Activated T-helper 9 cell treated with anti-CD3 and anti-CD28 coated beads, Interleukin-2, amount 50 U/mL, for 16 hours (primary cell): ENCODE measurements around the gene CD22.

ENCODE experiments used
- DNase-seq: peaks from one replicate; pipeline ENCODE4 v3.0.0-alpha.2; 2020; ENCODE audit warnings: low read depth

The CD22 gene

DNA sequence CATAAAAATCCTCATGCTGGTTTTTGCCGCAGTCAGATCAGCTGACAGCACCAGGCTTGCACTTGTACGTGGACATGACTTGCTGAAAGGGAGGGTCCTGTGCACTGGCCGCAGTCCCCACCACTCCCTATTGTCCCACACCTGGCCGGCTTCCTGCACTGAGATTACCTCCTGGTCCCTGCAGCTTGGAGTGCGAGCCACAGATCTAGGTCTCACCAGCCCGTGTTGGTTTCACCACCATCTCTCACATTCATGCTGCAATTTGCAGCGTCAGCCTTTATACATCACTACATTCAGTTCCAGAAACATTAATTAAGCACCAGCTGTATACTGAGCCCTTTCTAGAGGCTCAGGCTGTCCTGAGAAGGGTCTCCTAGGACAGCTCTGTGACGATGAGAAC is 15.0 kb upstream of the CD22 start:
- DNase-seq = no peak

DNA sequence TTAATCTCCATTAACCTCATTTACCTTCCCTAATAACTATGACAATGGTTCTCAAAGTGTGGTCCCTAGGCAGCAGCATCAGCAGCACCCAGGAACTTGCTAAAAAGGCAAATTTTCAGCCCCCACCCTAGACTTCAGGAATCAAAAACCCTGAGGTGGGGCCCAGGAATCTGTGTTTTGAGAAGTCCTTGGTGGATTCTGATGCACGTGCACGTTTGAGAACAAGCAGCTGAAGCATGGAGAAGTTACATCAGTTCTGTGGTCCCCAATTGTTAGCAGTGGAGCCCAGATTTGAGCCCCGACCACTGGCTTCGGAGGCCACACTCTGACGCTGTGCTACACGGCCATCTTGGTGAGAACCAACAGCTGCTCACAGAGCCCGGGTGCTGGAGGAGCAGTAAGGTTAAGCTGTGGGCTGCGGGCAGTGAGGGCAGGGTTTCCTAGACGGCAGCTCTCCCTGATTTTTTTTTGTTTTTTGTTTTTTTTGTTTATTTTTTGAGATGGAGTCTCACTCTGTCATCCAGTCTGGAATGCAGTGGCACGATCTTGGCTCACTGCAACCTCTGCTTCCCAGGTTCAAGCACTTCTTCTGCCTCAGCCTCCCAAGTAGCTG is 14.0 kb upstream of the CD22 start:
- DNase-seq = no peak

DNA sequence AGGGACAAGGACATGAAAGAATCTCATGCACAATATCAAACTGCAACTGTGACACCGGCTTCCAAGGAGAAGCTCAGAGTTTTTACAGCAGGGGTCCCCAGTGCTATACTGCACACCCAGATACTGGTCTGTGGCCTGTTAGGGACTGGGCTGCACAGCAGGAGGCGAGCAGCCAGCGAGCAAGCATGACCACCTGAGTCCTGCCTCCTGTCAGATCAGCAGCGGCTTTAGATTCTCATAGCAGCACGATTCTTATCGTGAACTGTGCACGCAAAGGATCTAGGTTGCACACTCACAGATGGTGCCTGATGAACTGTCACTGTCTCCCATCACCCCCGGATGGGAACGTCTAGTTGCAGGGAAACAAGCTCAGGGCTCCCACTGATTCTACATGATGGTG is 13.1 kb upstream of the CD22 start:
- DNase-seq = no peak

DNA sequence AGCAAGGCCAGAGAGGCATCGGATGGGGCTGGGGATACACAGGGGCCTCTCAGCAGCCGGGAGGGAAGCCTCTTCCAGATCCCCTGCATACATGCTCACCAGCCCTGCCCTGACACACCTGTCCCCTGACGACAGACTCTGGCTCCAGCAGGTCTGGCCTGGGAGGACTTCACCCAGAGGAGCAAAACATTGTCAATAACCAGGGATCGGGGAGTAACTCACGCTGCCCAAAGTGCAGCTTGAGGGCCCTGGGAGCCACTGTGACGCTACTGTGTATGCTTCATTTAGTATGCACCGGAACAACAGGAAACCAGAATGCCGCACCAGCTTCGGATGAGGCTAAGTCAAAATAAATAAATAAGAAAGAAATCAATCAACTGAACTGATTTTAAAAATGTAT is 12.4 kb upstream of the CD22 start:
- DNase-seq = no peak

DNA sequence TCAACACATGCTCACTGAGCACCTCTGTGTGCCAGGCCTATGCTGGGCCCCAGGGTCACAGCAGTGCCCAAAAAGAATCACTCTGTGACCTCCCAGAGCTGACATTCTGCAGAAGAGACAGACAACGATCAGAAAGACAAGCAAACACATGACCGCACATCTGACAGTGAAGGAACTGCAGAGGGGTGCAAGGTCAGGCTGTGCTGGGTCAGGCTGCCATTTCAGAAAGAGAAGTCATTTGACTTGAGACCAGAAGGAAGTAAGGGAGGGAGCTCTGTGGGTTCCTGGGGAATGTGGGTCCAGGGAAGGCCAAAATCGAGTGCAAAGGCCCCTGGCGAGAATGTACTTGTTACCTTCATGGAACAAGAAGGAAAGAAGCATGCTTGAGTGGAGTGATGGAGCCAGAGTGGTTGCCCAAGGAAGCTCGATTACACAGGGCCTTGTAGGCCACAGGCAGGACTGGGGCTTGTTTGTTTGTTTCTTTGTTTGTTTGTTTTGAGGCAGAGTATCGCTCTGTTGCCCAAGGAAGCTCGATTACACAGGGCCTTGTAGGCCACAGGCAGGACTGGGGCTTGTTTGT is 11.4 kb upstream of the CD22 start:
- DNase-seq = no peak

DNA sequence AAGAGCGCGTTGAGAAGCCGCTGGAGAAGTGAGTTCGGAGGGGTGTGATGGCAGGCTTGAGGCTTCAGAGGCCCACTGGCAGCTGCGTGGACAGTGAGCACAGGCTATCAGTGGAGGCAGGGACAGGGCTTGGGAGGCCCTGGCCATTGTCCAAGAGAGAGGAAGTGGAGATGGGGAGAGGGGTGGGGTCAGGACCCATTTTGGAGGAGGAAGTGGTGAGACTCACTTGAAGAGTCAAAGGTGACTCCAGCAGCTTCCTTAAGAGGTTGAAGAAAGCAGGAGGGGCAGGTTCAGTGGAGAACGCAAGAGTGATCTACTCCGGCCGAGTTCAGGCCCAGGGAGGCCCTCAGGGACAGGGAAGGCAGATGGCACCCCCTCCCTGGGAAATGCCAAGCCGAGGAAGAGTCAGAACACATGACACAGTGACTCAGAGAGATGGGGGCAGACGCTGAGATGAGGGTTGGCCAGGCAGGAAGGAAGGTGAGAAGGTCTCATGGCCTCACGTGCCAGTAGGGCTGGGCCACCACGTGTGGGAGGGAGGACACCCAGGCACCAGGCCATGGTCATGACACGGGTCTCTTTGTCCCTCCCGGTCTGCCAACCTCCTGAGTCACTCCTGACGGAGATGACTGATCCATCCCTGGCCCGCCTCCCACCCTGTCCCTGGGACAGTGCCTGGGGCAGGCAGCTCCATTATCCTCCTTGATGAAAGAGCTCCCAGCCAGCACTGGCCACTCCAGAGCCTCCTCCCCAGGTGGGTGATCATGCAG is 10.1 kb upstream of the CD22 start:
- no peak for DNase-seq

DNA sequence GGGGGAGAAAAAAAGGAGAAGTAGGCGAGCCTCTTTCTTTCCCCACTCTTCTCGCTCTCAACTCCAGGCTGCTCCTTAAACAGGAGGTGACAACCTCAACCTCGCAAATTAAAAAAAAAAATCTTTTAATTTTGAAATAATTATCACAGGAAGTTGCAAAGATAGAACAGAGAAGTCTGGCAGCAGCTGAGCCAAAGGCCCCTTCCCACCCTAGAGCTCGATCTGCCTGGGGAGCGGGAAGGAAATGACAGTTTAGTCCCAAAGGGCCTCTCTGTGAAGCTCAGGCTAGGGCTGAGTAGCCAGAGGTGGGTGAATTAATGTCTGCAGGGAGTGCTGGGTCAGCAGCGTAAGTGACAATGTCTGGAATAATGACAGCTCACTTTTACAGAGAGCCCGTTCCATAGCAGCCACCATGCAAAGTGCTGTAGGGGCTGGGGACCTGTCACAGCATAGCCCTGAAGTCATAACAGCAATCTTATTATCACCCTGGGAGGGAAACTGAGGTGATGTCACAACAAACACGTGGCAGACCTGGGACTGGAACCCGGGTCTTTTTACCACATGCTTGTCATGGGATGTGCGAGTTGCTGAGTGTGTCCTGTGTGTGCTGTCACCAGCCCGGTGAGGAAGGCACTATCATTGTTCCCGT is 8.8 kb upstream of the CD22 start:
- DNase-seq = no peak

DNA sequence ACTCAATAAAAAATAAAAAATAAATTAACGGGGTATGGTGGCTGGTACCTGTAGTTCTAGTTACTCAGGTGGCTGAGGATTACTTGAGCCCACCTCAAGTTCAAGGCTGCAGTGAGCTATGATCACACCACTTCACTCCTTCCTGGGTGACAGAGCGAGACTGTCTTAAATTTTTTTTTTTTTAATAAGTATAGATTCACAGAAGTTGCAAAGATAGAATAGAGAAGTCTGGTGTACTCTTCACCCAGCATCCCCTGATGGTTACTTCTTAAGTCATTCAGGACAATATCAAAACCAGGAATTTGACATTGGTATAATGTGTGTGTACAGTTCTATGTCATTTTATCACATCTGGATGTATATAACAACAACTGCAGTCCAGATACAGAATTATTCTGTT is 7.7 kb upstream of the CD22 start:
- DNase-seq = no peak

DNA sequence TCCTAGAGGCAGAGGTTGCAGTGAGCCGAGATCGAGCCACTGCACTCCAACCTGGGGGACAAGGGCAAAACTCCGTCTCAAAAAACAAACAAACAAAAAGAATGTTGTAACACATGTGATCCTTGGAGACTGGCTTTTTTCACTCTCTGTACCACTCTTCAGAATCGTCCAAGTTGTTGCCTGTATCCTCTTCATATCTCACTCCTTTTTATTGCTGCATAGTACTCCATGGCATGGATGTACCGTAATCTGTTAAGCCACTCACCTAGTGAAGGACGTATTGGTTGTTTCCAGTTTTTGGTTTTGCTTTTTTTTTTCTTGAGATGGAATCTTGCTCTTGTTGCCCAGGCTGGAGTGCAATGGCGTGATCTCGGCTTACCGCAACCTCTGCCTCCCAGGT is 7.0 kb upstream of the CD22 start:
- DNase-seq = no peak

DNA sequence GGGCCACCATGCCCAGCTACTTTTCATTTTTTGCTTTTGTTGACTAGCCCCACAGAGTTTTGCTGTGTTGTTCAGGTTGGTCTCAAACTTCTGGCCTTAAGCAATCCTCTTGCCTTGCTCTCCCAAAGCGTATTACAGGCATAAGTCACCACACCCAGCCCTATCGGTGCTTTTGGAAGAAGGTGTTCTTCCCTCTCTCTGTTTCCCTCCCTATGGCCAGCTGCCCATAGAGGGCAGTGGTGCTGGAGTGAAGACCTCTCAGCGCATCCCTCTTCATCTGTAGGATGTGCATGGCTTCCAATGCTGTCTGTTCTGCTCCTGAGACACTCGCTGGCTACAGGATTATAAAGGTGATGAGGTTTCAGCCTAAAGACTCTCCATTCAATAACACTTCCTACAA is 1.3 kb upstream of the CD22 start:
- DNase-seq = no peak

DNA sequence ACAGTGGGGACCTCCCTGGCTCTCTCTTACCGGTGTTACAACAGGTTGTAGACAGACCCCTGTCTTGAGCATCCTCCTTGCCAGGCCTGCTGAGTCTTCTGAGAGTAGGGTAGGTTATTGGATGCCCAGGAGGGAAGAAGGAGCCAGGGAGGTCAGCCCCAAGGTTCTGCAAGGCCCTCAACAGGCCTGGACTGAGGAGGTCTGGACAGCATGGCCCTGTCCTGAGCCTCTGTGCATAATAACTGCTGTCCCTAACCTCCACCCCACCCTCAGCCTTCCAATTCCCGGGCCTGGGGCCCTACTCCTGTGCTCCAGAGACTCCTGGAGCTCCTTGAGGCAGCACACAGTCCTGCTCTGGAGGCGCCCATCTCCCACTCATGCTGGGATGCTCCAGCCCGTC is 336 bp downstream of the CD22 start:
- no peak for DNase-seq

DNA sequence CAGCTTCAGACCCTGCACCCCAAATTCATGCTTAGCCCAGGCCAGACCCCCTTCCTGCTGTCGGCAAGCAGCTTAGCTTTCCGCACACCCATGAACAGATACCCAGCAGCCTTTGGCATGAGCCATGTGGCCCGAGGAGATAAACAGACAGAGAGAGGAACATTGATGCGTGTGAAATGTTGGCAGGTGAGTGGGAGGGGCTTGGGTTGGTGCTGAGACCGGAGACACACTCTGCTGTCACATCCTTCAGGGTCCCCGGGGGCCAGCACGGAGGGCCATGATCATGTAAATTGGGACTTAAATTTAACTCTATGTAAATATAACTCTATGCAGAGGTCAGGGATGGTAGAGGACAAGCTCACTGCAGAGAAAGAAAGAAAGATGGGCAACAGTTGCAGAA is 1.5 kb downstream of the CD22 start:
- no peak for DNase-seq

DNA sequence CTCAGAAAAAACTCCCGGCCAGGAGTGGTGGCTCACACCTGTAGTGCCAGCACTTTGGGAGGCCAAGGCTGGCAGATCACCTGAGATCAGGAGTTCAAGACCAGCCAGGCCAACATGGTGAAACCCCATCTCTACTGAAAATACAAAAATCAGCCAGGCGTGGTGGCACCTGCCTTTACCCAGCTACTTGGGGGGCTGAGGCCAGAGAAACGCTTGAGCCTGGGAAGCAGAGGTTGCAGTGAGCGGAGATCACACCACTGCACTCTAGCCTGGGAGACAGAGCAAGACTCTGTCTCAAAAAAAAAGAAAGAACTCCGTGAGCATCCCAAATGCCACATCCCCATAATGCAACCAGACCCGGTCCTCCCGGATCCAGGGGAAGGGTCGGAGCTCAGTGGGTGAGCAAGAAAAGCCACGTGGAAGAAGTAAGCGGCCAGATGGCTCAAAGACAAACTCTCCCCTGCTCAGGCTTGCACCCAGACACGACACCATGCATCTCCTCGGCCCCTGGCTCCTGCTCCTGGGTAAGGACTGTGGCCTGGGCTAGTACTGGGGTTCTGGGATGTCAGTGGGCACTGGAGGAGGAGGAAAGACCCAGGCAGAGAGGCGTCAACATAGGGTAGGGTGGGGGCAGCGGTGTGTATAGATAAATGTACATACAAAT is 2.7 kb downstream of the CD22 start:
- no peak for DNase-seq

DNA sequence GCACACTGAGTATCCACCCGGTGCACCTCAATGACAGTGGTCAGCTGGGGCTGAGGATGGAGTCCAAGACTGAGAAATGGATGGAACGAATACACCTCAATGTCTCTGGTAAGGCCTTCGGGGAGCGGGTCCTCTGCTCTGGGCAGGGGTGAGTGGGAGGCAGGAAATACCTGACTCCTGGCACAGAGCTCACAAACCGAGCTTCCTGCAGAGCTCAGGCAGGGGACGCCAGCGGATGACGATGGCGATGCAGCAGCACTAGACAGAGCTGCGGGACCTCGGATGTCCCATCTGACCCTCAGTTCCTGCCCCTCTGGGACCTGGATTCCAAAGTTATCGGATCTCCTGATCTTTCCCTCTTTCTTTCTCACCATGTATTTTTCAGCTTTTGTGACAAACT is 3.8 kb downstream of the CD22 start:
- DNase-seq = no peak

DNA sequence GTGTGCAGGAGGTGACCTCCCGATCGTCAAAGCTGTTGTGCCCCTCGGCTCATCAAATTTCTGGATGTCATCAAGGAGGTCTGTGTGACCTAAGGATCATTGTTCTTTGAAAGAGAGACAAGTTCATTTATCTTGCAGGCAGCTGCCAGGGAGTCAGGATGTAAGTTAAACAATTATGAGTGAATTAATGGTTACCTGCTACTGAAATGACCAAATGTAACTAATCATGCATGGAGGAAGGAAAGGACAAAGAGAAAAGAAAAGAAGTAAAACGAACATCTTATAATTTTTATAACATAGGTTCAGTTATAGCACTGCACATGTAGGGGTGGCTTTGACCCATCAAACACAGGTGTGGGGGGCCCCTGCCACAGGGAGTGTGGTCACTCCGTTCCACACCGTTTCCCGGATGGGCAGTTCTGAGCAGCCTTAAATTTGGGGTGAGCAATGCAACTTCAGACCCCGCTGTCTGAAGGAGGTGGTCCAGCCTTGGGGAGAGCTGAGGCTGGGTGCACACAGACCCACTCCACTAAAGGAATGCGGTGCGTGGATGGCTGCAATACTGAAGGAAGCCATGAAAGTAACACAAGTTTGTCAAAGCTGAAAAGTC is 5.3 kb downstream of the CD22 start:
- DNase-seq = no peak

DNA sequence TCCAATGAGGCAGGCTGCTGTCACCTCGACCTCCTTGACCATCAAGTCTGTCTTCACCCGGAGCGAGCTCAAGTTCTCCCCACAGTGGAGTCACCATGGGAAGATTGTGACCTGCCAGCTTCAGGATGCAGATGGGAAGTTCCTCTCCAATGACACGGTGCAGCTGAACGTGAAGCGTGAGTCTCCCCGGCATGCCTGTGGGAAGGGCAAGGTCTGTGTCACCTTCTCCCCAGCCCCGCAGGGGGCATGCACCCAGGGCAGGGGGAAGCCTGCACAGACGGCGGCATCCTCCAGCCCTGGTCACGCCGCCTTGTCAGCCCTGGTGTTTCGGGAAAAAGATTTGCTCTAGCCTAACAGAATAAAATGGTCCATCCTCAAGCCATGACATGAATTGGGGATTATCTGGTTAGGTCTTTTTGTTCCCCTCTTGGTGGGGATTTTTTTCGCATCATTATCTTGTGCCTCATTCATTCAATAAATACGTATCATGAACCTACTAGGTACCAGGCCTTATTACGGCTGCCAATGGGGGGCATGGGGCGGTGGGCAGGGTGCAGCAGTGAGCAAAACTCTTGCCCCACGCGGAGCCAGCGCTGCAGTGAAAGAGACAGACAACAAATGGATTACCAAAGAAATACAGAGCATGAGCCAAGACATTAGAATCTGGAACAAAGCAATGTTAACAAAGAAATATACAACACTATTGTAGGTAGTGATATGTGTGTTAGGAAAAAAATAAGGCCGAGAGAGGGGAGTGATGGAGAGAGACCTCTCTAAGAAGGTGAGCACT is 7.4 kb downstream of the CD22 start:
- no peak for DNase-seq

DNA sequence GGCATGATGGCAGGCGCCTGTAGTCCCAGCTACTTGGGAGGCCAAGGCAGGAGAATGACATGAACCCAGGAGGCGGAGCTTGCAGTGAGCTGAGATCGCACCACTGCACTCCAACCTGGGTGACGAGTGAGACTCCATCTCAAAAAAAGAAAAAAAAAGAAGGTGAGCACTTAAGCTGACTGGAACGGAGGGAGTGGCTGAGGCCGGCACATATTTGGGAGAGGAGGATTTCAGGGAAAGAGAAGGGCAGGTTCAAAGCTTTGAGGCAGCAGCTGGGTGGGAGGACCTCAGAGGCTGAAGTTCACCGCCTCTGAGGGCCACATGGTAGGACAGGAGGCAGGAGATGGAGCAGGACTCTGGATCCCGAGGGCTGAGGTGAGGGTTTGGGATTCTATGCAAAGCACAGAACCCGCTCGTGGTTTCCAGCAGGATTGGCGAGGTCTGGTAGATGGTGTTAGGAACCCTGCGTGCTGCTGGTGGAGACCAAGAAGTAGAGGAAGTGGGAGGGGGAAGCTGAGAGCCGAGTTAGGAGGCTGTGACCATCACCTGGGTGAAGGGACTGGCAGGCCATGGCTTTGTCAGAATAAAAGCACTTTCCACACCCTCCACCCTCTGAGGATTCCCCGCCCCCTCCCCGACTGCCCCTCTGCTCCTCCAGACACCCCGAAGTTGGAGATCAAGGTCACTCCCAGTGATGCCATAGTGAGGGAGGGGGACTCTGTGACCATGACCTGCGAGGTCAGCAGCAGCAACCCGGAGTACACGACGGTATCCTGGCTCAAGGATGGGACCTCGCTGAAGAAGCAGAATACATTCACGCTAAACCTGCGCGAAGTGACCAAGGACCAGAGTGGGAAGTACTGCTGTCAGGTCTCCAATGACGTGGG is 8.4 kb downstream of the CD22 start:
- no peak for DNase-seq

DNA sequence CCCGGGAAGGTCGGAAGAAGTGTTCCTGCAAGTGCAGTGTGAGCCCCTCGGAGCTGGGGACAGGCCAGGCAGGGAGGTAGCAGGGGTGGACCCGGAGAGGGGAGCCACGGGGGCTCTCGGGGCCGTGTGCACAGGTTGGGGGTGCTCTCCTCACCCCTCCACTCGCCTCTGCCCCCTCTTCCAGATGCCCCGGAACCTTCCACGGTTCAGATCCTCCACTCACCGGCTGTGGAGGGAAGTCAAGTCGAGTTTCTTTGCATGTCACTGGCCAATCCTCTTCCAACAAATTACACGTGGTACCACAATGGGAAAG is 9.0 kb downstream of the CD22 start:
- DNase-seq = no peak

DNA sequence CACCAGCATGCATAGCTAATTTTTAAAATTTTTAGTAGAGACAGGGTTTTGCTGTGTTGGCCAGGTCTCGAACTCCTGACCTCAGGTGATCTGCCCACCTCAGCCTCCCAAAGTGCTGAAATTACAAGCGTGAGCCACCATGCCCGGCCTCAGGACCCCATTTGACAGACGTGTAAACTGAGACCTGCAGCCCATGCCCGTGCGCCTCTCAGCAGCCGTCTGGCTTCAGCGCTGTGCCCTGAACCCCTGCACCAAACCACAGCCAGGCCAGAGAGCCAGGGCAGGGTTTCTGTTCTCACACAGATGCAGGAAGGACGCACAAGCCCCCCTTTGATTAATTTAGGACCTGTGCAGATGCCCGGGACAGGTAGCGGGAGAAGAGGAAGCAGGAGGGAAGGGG is 11.4 kb downstream of the CD22 start:
- no peak for DNase-seq

DNA sequence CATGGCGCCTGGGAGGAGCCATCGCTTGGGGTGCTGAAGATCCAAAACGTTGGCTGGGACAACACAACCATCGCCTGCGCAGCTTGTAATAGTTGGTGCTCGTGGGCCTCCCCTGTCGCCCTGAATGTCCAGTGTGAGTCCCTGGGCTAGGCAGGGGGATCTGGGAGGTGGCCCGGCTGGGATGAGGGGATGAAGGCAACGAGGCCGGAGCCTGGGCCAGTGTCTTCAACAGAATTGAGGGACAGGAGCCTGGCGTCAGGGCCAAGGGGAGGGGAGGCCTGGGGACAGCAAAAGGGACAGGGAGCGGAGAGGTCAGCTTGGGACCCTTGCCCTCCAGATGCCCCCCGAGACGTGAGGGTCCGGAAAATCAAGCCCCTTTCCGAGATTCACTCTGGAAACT is 12.0 kb downstream of the CD22 start:
- no peak for DNase-seq
